ENCODE results near the gene GLB1L. TPM values are rescaled to one million over a fixed set of nuclear protein-coding genes. Genes with fewer than 3 reads are reported as not detected.

The GLB1L gene
- total and polyA plus RNA-seq, 2 of the 8 experiments (the other 6 are each of a cell fraction or from before 2014, with no cell fraction given): 3.7 to 4.0 TPM

DNA sequence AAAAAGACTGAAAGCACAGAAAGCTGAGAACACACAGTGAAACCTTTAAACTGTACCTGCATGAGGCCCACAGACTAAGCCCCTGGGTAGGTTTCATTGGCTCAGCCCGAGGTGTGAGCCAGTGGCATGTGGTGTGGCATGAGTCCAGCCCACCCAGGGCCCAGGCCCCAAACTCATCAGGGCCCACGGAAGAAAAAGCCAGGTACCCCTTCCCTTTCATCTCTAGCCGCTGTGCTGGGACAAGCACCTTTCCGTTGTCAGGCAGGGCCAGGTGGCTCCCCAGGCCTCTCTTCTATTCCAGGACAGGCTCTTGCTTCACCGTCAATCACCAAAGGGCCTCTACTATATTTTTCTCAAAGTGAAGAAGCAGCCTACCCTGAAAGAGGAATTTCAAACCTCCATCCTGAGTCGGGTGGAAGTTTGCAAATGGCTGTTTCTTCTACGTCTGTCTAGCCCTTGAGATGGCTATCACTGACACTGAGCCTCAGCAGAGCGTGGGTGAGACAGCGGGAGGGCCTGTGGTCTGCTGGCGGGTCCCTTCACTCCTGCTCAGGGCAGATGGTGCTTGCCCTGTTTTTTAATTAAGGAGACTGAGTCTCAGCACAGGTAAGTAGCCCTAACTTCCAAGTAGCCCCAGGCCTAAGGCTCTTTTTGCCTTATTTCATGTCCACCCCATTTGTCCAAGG lies 42.5 kb upstream of the GLB1L start:
- Histone ChIP-seq H4K5ac (ENCODE audit: insufficient read length, low read depth, low read length) (no peak overlapping the region), H3K9me3 (ENCODE audit: insufficient read depth in 2 of 2, low read depth in 1 of 2, low read length in 1 of 2) (0 out of 4 replicates have a peak, but pooled peaks cover 0 to 3% of the 10 kb centered on the region in 2 experiments), H3K27me3 (replicated peaks in 1 of 4; ENCODE audit: control insufficient read depth in 3 of 4, extremely low read depth in 1 of 4, insufficient read depth in 3 of 4, low read length in 3 of 4) (no peaks in the 10 kb centered on the region; a peak in 1 of 7 replicates), H3K23me2 (ENCODE audit: low read depth, low read length) (no peaks in the 10 kb centered on the region), H4K91ac (replicated peaks; ENCODE audit: insufficient read length, low read length) (no peak overlapping the region), H3K36me3 (ENCODE audit: control insufficient read depth in 2 of 4, insufficient read depth in 4 of 4, low read length in 3 of 4) (peaks cover 0 to 2% (median under 1%) of the 10 kb centered on the region in 4 experiments; a peak in 3 of 8 replicates), H3K4me1 (replicated peaks in 1 of 4; ENCODE audit: control insufficient read depth in 3 of 4, insufficient read depth in 4 of 4, low read length in 3 of 4) (peaks cover 0 to 10% (median 6%) of the 10 kb centered on the region in 4 experiments; a peak in 6 of 7 replicates), H3K4me2 (ENCODE audit: insufficient read depth in 1 of 2, low read depth in 2 of 2, low read length in 2 of 2) (no peak overlapping the region), H2BK5ac (ENCODE audit: low read depth, low read length) (no peak overlapping the region), H3K27ac (ENCODE audit: low read depth, low read length) (no peak overlapping the region), H3K4me3 (ENCODE audit: extremely low read depth in 1 of 4, insufficient read depth in 2 of 4, low read depth in 3 of 4, low read length in 4 of 4) (no peak overlapping the region), H2AK5ac (ENCODE audit: low read depth, low read length) (no peak overlapping the region), H3K9ac (replicated peaks in 1 of 4; ENCODE audit: extremely low read depth in 1 of 4, low read depth in 3 of 4, low read length in 3 of 4) (no peak overlapping the region), H3K23ac (ENCODE audit: insufficient read length) (no peak overlapping the region), H4K8ac (ENCODE audit: extremely low read depth, insufficient read depth, low read length) (no peak overlapping the region), H4K20me1 (replicated peaks in 1 of 2; ENCODE audit: control insufficient read depth in 1 of 2, insufficient read depth in 2 of 2, low read length in 2 of 2) (peaks cover 0 to 2% of the 10 kb centered on the region in 2 experiments), H2AFZ (ENCODE audit: low read length) (no peak overlapping the region), H2BK120ac (replicated peaks; ENCODE audit: low read depth, low read length) (no peak overlapping the region), H3K14ac (ENCODE audit: insufficient read length) (no peak overlapping the region), H3K4ac (replicated peaks; ENCODE audit: insufficient read length, low read depth, low read length) (no peak overlapping the region), H3K79me2 (ENCODE audit: control insufficient read depth in 1 of 2, insufficient read depth in 2 of 2, low read length in 2 of 2) (no peaks in the 10 kb centered on the region), H2BK20ac (ENCODE audit: low read length) (no peak overlapping the region), H2BK12ac (ENCODE audit: low read depth, low read length) (no peak overlapping the region), H3K18ac (ENCODE audit: extremely low read depth, low read length) (no peak overlapping the region), H3K56ac (replicated peaks; ENCODE audit: insufficient read length, low read depth, low read length) (no peak overlapping the region), H2BK15ac (ENCODE audit: low read length) (no peak overlapping the region), H3K79me1 (ENCODE audit: low read depth, low read length) (no peaks in the 10 kb centered on the region)
- DNase-seq (ENCODE audit: low read depth in 1 of 2, low spot score in 2 of 2) (no peak), FAIRE-seq (no peak)
- ChIA-PET POLR2A (ENCODE audit: partially characterized antibody) (interaction anchor here (3.4 kb wide), 1 partner anchor 11 kb away, joined by 19 read pairs; no protein-coding TSS in a partner anchor), CTCF (ENCODE audit: partially characterized antibody) (interaction anchor here (2.3 to 12.1 kb wide), 4 partner anchors 4 to 12 kb away, joined by 34 to 220 read pairs (median 134); partner anchors contain the start of gene DNAJB2)
- 85% methylated on average over 10 of the region's 10 CpGs; no CpG with 5 or more reads in 1 of the 2 experiments for whole genome bisulfite sequencing, 2 experiments (ENCODE audit: extremely low coverage in 1 of 2, insufficient coverage in 1 of 2, insufficient read length in 1 of 2, insufficient replicate concordance in 2 of 2, low coverage in 1 of 2, low lambda C conversion rate in 2 of 2, missing lambda C conversion rate in 1 of 2)
- TF ChIP-seq FOSL1 (IDR thresholded peaks at IDR 0.05; ENCODE audit: insufficient read depth, low read depth, low read length) (no peak), NANOG (IDR thresholded peaks at IDR 0.05; ENCODE audit: insufficient read depth, low read depth, low read length, poor library complexity, severe bottlenecking) (no peak), SRF (IDR thresholded peaks at IDR 0.05; ENCODE audit: low read depth, low read length) (no peak), ASH2L (IDR thresholded peaks at IDR 0.05; ENCODE audit: low read length) (no peak)
